Osteoblast (primary cell): ENCODE data around the gene PALLD. TPM values are rescaled to one million over a fixed set of nuclear protein-coding genes. Genes with fewer than 3 reads are reported as not detected.

Experiments used
- DNase-seq: peaks from one replicate; pipeline ENCODE4 v3.0.0; 2011; ENCODE audit warnings: low spot score, mixed read lengths; ENCODE audit not compliant: insufficient read length; ENCODE audit errors: missing footprints
- H2AFZ ChIP-seq: 2 replicates; pipeline ENCODE4 v1.6.0; 2011; ENCODE audit warnings: mild to moderate bottlenecking, low read length
- H3K27ac ChIP-seq: 2 replicates; pipeline ENCODE4 v1.5.1; 2011; ENCODE audit warnings: mild to moderate bottlenecking, low read depth, low read length, moderate library complexity
- H3K27me3 ChIP-seq: 2 replicates; pipeline ENCODE4 v1.6.0; 2012; ENCODE audit warnings: mild to moderate bottlenecking, control low read depth, inconsistent platforms, low read length, moderate library complexity; ENCODE audit not compliant: insufficient read depth
- H3K36me3 ChIP-seq: 2 replicates; pipeline ENCODE4 v1.5.1; 2011; ENCODE audit warnings: mild to moderate bottlenecking, low read length, control low read depth, moderate library complexity; ENCODE audit not compliant: insufficient read depth
- H3K4me1 ChIP-seq: 2 replicates; pipeline ENCODE4 v1.5.1; 2011; ENCODE audit warnings: mild to moderate bottlenecking, low read length, control low read depth, moderate library complexity; ENCODE audit not compliant: insufficient read depth
- H3K4me2 ChIP-seq: 2 replicates; pipeline ENCODE4 v1.6.0; 2011; ENCODE audit warnings: mild to moderate bottlenecking, low read length; ENCODE audit not compliant: insufficient read depth
- H3K4me3 ChIP-seq: fragments of 200-600 bp; sonication (generic); 3 replicates; pipeline ENCODE4 v1.5.1; 2012; ENCODE audit warnings: mild to moderate bottlenecking, low read length, inconsistent platforms; ENCODE audit not compliant: insufficient read depth
- H3K79me2 ChIP-seq: 2 replicates; pipeline ENCODE4 v1.6.0; 2012; ENCODE audit warnings: mild to moderate bottlenecking, low read length, control low read depth, inconsistent platforms; ENCODE audit not compliant: insufficient read depth
- H3K9me3 ChIP-seq: 2 replicates; pipeline ENCODE4 v1.5.1; 2011; ENCODE audit warnings: low read depth, low read length, control low read depth
- H4K20me1 ChIP-seq: 2 replicates; pipeline ENCODE4 v1.6.0; 2012; ENCODE audit warnings: mild to moderate bottlenecking, low read length, control low read depth; ENCODE audit not compliant: insufficient read depth
- CTCF ChIP-seq: IDR thresholded peaks from 2 replicates; pipeline ENCODE4 v1.5.1; 2011; ENCODE audit warnings: mild to moderate bottlenecking, low read depth, low read length, moderate library complexity; ENCODE audit errors: extremely low read depth
- total RNA-seq: library from RNA; depleted of rRNA; stranded (reverse); fragments of >200 nt; gene quantifications from 2 replicates; pipeline ENCODE4 v1.2.3, GENCODE V29; 2012

The PALLD gene
- total RNA-seq, 1 donor = 244 TPM

GRCh38 chr4:168914095-168914494 is 417.2 kb downstream of the PALLD start:
- Histone ChIP-seq H3K79me2 (peaks cover 4% of the 10 kb centered on the region), H3K9me3 (no peaks in the 10 kb centered on the region), H4K20me1 (no peaks in the 10 kb centered on the region), H3K4me1 (no peaks in the 10 kb centered on the region), H3K4me3 (no peak overlapping the region), H2AFZ (no peak overlapping the region), H3K4me2 (no peak overlapping the region), H3K27me3 (no peaks in the 10 kb centered on the region), H3K36me3 (peaks cover 86% of the 10 kb centered on the region), H3K27ac (no peak overlapping the region)
- no peak for DNase-seq
- TF ChIP-seq CTCF = no peak

GRCh38 chr4:168917138-168917779 is 420.4 kb downstream of the PALLD start:
- DNase-seq = no peak
- Histone ChIP-seq H3K36me3 (peaks cover 82% of the 10 kb centered on the region), H3K79me2 (peaks cover 3% of the 10 kb centered on the region), H3K4me1 (no peaks in the 10 kb centered on the region), H3K4me3 (no peak overlapping the region), H3K4me2 (no peak overlapping the region), H3K27me3 (no peaks in the 10 kb centered on the region), H3K9me3 (no peaks in the 10 kb centered on the region), H2AFZ (no peak overlapping the region), H4K20me1 (no peaks in the 10 kb centered on the region), H3K27ac (no peak overlapping the region)
- peak; percentile 57 for TF ChIP-seq CTCF

- Histone ChIP-seq H4K20me1 (peaks cover 7% of the 10 kb centered on the region), H3K4me2 (no peak overlapping the region), H3K4me1 (no peaks in the 10 kb centered on the region), H3K36me3 (peaks cover 82% of the 10 kb centered on the region), H3K9me3 (no peaks in the 10 kb centered on the region), H2AFZ (no peak overlapping the region), H3K79me2 (no peaks in the 10 kb centered on the region), H3K27ac (peak overlapping the region; percentile 16), H3K4me3 (no peak overlapping the region), H3K27me3 (no peaks in the 10 kb centered on the region)
- DNase-seq = no peak
- no peak for TF ChIP-seq CTCF
Measured at GRCh38 chr4:168919706-168920324, 423.0 kb downstream of the PALLD start.

- no peak for TF ChIP-seq CTCF
- peaks cover 7% of the 10 kb centered on the region for H4K20me1 ChIP-seq
- no peaks in the 10 kb centered on the region for H3K79me2 ChIP-seq
- no peak for DNase-seq
- H3K36me3 ChIP-seq = peaks cover 82% of the 10 kb centered on the region
- no peaks in the 10 kb centered on the region for H3K4me1 ChIP-seq
- H2AFZ ChIP-seq = no peak overlapping the region
- no peak overlapping the region for H3K27ac ChIP-seq
- no peaks in the 10 kb centered on the region for H3K27me3 ChIP-seq
- no peak overlapping the region for H3K4me3 ChIP-seq
- no peaks in the 10 kb centered on the region for H3K9me3 ChIP-seq
- H3K4me2 ChIP-seq = no peak overlapping the region
Measured at GRCh38 chr4:168920441-168921065, 423.7 kb downstream of the PALLD start.
